ENCODE results near the gene ALDH1A2.

ALDH1A2 gene

DNA sequence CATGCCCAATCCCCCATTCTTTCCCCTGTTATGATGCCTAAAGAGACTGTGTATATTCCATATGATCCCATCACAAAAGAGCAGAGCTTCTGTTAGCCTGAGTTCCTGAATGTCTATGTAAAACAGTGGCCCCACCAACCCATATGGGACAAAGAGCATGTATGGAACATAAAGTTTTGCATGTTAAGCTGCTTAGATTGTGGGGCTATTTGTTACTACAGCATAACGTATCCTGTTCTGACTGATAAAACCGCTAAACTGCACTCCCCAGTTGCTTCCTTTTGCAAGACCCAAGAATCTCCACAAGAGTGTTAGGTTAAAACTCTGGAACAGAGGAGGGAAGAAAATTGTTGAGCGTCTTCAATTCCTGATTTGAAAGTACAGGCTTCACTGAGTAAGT, 154.8 kb downstream of the ALDH1A2 start:
- TF ChIP-seq, protein P1, sequence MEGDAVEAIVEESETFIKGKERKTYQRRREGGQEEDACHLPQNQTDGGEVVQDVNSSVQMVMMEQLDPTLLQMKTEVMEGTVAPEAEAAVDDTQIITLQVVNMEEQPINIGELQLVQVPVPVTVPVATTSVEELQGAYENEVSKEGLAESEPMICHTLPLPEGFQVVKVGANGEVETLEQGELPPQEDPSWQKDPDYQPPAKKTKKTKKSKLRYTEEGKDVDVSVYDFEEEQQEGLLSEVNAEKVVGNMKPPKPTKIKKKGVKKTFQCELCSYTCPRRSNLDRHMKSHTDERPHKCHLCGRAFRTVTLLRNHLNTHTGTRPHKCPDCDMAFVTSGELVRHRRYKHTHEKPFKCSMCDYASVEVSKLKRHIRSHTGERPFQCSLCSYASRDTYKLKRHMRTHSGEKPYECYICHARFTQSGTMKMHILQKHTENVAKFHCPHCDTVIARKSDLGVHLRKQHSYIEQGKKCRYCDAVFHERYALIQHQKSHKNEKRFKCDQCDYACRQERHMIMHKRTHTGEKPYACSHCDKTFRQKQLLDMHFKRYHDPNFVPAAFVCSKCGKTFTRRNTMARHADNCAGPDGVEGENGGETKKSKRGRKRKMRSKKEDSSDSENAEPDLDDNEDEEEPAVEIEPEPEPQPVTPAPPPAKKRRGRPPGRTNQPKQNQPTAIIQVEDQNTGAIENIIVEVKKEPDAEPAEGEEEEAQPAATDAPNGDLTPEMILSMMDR (IDR thresholded peaks at IDR 0.05; ENCODE audit: control insufficient read depth, insufficient read depth, low read depth, low read length, missing control alignments) = no peak

DNA sequence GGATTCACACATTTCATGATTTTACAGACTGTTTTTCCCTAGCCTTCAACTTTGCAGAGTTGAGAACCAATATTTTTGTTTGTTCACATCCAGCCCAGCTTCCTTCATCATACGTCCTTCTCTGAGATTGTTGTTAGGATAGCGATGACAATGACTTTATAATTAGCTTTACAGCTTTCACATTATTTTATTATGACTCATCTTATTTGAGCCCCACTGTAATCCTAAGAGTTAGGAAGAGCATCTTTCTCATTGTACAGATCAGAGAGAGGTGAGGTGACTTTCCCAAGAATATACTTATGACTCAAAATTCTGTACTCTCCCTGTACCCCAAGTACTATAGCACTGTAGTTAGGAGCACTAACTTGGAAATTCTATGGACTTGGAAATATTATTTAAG, 156.1 kb downstream of the ALDH1A2 start:
- TF ChIP-seq, protein P1 (IDR thresholded peaks at IDR 0.05; ENCODE audit: control insufficient read depth, insufficient read depth, low read depth, low read length, missing control alignments) = no peak
- no peak overlapping the region for H3K4me3 ChIP-seq (ENCODE audit: control insufficient read depth, low read depth, low read length)
- DNase-seq (ENCODE audit: low read depth) = no peak

More for the DNA sequence above, 154.8 kb downstream of the ALDH1A2 start:
- no peak for DNase-seq (ENCODE audit: low read depth)
- H3K4me3 ChIP-seq (ENCODE audit: control insufficient read depth, low read depth, low read length) = no peak overlapping the region

DNA sequence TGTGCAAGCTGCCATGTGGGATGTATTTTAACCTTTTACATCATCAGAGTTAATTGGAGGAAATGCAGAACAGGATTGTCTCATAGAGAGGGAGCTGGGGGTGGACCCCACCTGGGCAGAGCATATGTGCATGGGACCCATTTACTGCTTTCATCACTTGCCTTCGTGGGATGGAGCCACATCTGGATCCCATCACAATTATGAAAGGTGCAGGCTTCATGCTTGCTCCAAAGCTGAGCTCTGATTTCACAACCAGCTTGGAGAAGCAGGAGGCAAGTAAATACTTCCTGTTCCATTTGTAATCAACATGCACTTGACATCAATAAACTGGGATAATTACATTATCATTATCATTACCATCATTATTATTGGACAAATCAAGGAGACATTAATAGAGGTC, 161.9 kb downstream of the ALDH1A2 start:
- no peak overlapping the region for H3K4me3 ChIP-seq (ENCODE audit: control insufficient read depth, low read depth, low read length)
- DNase-seq (ENCODE audit: low read depth) = no peak

More for the DNA sequence above, 161.9 kb downstream of the ALDH1A2 start:
- TF ChIP-seq, protein P1 (IDR thresholded peaks at IDR 0.05; ENCODE audit: control insufficient read depth, insufficient read depth, low read depth, low read length, missing control alignments) = no peak
